Right lobe of liver (tissue), 6 donors: ENCODE measurements around the gene SEC14L1. TPM values are rescaled to one million over a fixed set of nuclear protein-coding genes. Genes with fewer than 3 reads are reported as not detected.
A peak's percentile ranks its signal among the peaks of the same experiment; 100 is the strongest.

Experiments used
- ATAC-seq, 4 donors: fragments of 200-7000 bp; cut with Tn5 transposase; one replicate each; pipeline ENCODE4 v1.9.1; 2020; ENCODE audit warnings: mild to moderate bottlenecking in 4 of 4, moderate library complexity in 4 of 4
- DNase-seq, 3 donors: peaks; one replicate each; pipeline ENCODE4 v3.0.0-alpha.2; 2020
- H3K27ac ChIP-seq, 3 donors: fragments of 200-600 bp; one replicate each; pipeline ENCODE4 v1.8.0; 2022
- H3K27me3 ChIP-seq, 2 donors: fragments of 200-600 bp; one replicate each; pipeline ENCODE4 v1.8.0; 2022
- H3K36me3 ChIP-seq, 4 donors: fragments of 200-600 bp; sonication (generic) in 1 of 4; one replicate each; pipeline versions ENCODE4 v1.5.1 to v1.8.0; 2017 to 2022; ENCODE audit warnings: control low read depth in 1 of 4
- H3K4me1 ChIP-seq, 4 donors: fragments of 200-600 bp; sonication (generic) in 1 of 4; one replicate each; pipeline versions ENCODE4 v1.5.1 to v1.8.0; 2017 to 2022; ENCODE audit warnings: control low read depth in 1 of 4
- H3K4me3 ChIP-seq, 3 donors: fragments of 200-600 bp; one replicate each; pipeline ENCODE4 v1.8.0; 2022
- H3K9me3 ChIP-seq, 4 donors: fragments of 200-600 bp; sonication (generic) in 1 of 4; one replicate each; pipeline versions ENCODE4 v1.5.1 to v1.8.0; 2017 to 2022; ENCODE audit warnings: control low read depth in 1 of 4
- CTCF ChIP-seq, 4 donors: fragments of 200-600 bp in 3 of 4; fragments of 450-650 bp in 1 of 4; IDR thresholded peaks; one replicate each; pipeline versions ENCODE4 v1.5.1 to v1.8.0; 2016 to 2022; ENCODE audit warnings: antibody characterized with exemption in 4 of 4, mild to moderate bottlenecking in 2 of 4
- POLR2A ChIP-seq: fragments of 450-650 bp; IDR thresholded peaks from one replicate; pipeline ENCODE4 v1.6.1; 2017; ENCODE audit warnings: antibody characterized with exemption, mild to moderate bottlenecking
- WGBS: methylation state at CpG from one replicate; pipeline ENCODE4 v1.1.6; 2018; ENCODE audit warnings: low coverage, low lambda C conversion rate; ENCODE audit not compliant: insufficient coverage; ENCODE audit errors: missing lambda C conversion rate; 5-methylcytosine and 5-hydroxymethylcytosine counted together
- intact Hi-C, 2 donors: fragments of 100-400 bp; cut with DNase I; formaldehyde crosslinking; loops; one replicate each; pipeline versions ENCODE4 v1.11.2 to v1.14.1; 2022
- total RNA-seq, 6 experiments: library from RNA; depleted of rRNA in 2 of 6; stranded (reverse); fragments of >200 nt in 2 of 6; fragmentation: NEBNext Ultra II Directional in 3 of 6; extraction: Animal tissue kit (Norgen Biotek cat#: 25700) in 3 of 6; gene quantifications; one replicate each; pipeline versions ENCODE4 v1.1.0 to v1.2.4, GENCODE V29; 2016 to 2023
- donor health status: DM: no; HTN: yes; CAD: no.
- donor health status: DM: no; HTN: no; CAD: no.
- donor health status: DM: no; HTN: no; CAD: no.
- donor health status: DM: no; HTN: yes; CAD: no.
- donor health status: DM: no; HTN: yes; CAD: no.

The SEC14L1 gene
- total RNA-seq, 6 experiments from 2014 or later = 21.5 to 44.4 (median 24.9) TPM

GRCh38 chr17:77105706-77106105 is 35.1 kb upstream of the SEC14L1 start:
- Histone ChIP-seq H3K9me3 (no peaks in the 10 kb centered on the region), H3K27ac (no peak overlapping the region), H3K36me3 (no peaks in the 10 kb centered on the region), H3K27me3 (no peaks in the 10 kb centered on the region), H3K4me3 (no peak overlapping the region), H3K4me1 (no peaks in the 10 kb centered on the region)
- DNase-seq (no peak), ATAC-seq (no peak)
- WGBS = 77% methylated on average over 3 of the region's 3 CpGs
- TF ChIP-seq CTCF (IDR thresholded peaks at IDR 0.05) = no peak
- TF ChIP-seq POLR2A = no peak
- intact Hi-C loops = no loop called here

- H3K9me3 ChIP-seq = no peaks in the 10 kb centered on the region
- 61% methylated on average over 8 of the region's 8 CpGs for WGBS
- intact Hi-C loops = no loop called here
- no peak overlapping the region for H3K4me3 ChIP-seq
- no peak for ATAC-seq
- H3K27me3 ChIP-seq = no peaks in the 10 kb centered on the region
- no peaks in the 10 kb centered on the region for H3K36me3 ChIP-seq
- no peak for DNase-seq
- no peak overlapping the region for H3K27ac ChIP-seq
- TF ChIP-seq POLR2A = no peak
- H3K4me1 ChIP-seq = peaks cover 0 to 4% (median 0%) of the 10 kb centered on the region in 4 donors
These were observed 33.9 kb upstream of the SEC14L1 start for GRCh38 chr17:77106874-77107358.

- no peak for ATAC-seq
- peak overlapping the region in 1 of 3 donors; percentile 63 for H3K27ac ChIP-seq
- TF ChIP-seq CTCF (IDR thresholded peaks at IDR 0.05) = no peak
- TF ChIP-seq POLR2A = no peak
- peaks cover 0 to 4% (median 0%) of the 10 kb centered on the region in 4 donors for H3K4me1 ChIP-seq
- intact Hi-C loops = no loop called here
- H3K4me3 ChIP-seq = no peak overlapping the region
- no peaks in the 10 kb centered on the region for H3K36me3 ChIP-seq
- 76% methylated on average over 18 of the region's 23 CpGs for WGBS
- H3K9me3 ChIP-seq = no peaks in the 10 kb centered on the region
- no peak for DNase-seq
- H3K27me3 ChIP-seq = no peaks in the 10 kb centered on the region
These were observed 33.0 kb upstream of the SEC14L1 start for GRCh38 chr17:77107506-77108433.

GRCh38 chr17:77109159-77109759 is 31.5 kb upstream of the SEC14L1 start:
- no peaks in the 10 kb centered on the region for H3K9me3 ChIP-seq
- no peak overlapping the region for H3K4me3 ChIP-seq
- intact Hi-C loops = no loop called here
- TF ChIP-seq CTCF (IDR thresholded peaks at IDR 0.05) = no peak
- no peak for TF ChIP-seq POLR2A
- DNase-seq = no peak
- 74% methylated on average over 6 of the region's 6 CpGs for WGBS
- no peaks in the 10 kb centered on the region for H3K27me3 ChIP-seq
- peak overlapping the region; percentile 0 to 63 (median 34) for H3K27ac ChIP-seq
- no peaks in the 10 kb centered on the region for H3K36me3 ChIP-seq
- no peak for ATAC-seq
- H3K4me1 ChIP-seq = peaks cover 0 to 4% (median 0%) of the 10 kb centered on the region in 4 donors
